ENCODE results near the gene FLNB.
"Not testable (repeated sequence)": the region's sequence is repeated elsewhere in the genome, so short reads cannot be mapped to it uniquely, and the experiment has no call there.

FLNB gene

GRCh38 chr3:58190882-58191281 lies 182.7 kb downstream of the FLNB start:
- DNase-seq = no peak

- DNase-seq = no peak
These were observed 183.3 kb downstream of the FLNB start for GRCh38 chr3:58191361-58191991.

GRCh38 chr3:58192069-58192468 lies 183.8 kb downstream of the FLNB start:
- DNase-seq = no peak

GRCh38 chr3:58193682-58194407 lies 185.6 kb downstream of the FLNB start:
- no peak for DNase-seq

GRCh38 chr3:58197588-58197987 lies 189.4 kb downstream of the FLNB start:
- DNase-seq = no peak

GRCh38 chr3:58198362-58198761 lies 190.1 kb downstream of the FLNB start:
- no peak for DNase-seq

GRCh38 chr3:58198804-58199203 lies 190.6 kb downstream of the FLNB start:
- no peak for DNase-seq

GRCh38 chr3:58200121-58200709 lies 192.0 kb downstream of the FLNB start:
- no peak for DNase-seq

- DNase-seq = no peak
These were observed 192.7 kb downstream of the FLNB start for GRCh38 chr3:58200846-58201355.

GRCh38 chr3:58201451-58201850 lies 193.2 kb downstream of the FLNB start:
- not testable (repeated sequence) for DNase-seq

- DNase-seq = no peak
These were observed 194.7 kb downstream of the FLNB start for GRCh38 chr3:58202917-58203360.

GRCh38 chr3:58203541-58203940 lies 195.3 kb downstream of the FLNB start:
- no peak for DNase-seq

GRCh38 chr3:58204720-58205119 lies 196.5 kb downstream of the FLNB start:
- no peak for DNase-seq

GRCh38 chr3:58205981-58206380 lies 197.8 kb downstream of the FLNB start:
- DNase-seq = no peak

GRCh38 chr3:58206406-58207011 lies 198.3 kb downstream of the FLNB start:
- DNase-seq = no peak

GRCh38 chr3:58207954-58208353 lies 199.7 kb downstream of the FLNB start:
- DNase-seq = no peak

- DNase-seq = no peak
These were observed 201.7 kb downstream of the FLNB start for GRCh38 chr3:58209933-58210332.

- no peak for DNase-seq
These were observed 202.7 kb downstream of the FLNB start, which contains the start of gene DNASE1L3 for GRCh38 chr3:58210761-58211460. DNASE1L3 (minus strand) TSS chr3:58210972; CDS start chr3:58210906, 66 bp downstream.

GRCh38 chr3:58214484-58215316 lies 206.5 kb downstream of the FLNB start:
- DNase-seq = peak; percentile 23

GRCh38 chr3:58215317-58216025 lies 207.2 kb downstream of the FLNB start:
- DNase-seq = peak; percentile 23

All from NCI-H69 (cell line).